Posterior vena cava (tissue), 2 donors: ENCODE measurements around the gene CCBE1. TPM values are rescaled to one million over a fixed set of nuclear protein-coding genes. Genes with fewer than 3 reads are reported as not detected.
A peak's percentile ranks its signal among the peaks of the same experiment; 100 is the strongest.
"Not testable (repeated sequence)": the region's sequence is repeated elsewhere in the genome, so short reads cannot be mapped to it uniquely, and the experiment has no call there.

Experiments
- DNase-seq: peaks from one replicate; pipeline ENCODE4 v3.0.0-alpha.2; 2020; ENCODE audit warnings: low spot score
- intact Hi-C, 2 donors: fragments of 100-400 bp; cut with DNase I; formaldehyde crosslinking; loops; one replicate each; pipeline versions ENCODE4 v1.14.1 to v1.14.2; 2022 to 2023
- total RNA-seq, 2 donors: library from RNA; stranded (reverse); fragmentation: NEBNext Ultra II Directional; extraction: Animal tissue kit (Norgen Biotek cat#: 25700); gene quantifications; one replicate each; pipeline ENCODE4 v1.2.1, GENCODE V29; 2021
- donor health status: DM: yes; HTN: yes; CAD: no.
- donor health status: DM: yes; HTN: yes; CAD: no.

CCBE1 gene
- total RNA-seq, 2 donors from 2014 or later: 2.1 to 3.0 TPM

DNA sequence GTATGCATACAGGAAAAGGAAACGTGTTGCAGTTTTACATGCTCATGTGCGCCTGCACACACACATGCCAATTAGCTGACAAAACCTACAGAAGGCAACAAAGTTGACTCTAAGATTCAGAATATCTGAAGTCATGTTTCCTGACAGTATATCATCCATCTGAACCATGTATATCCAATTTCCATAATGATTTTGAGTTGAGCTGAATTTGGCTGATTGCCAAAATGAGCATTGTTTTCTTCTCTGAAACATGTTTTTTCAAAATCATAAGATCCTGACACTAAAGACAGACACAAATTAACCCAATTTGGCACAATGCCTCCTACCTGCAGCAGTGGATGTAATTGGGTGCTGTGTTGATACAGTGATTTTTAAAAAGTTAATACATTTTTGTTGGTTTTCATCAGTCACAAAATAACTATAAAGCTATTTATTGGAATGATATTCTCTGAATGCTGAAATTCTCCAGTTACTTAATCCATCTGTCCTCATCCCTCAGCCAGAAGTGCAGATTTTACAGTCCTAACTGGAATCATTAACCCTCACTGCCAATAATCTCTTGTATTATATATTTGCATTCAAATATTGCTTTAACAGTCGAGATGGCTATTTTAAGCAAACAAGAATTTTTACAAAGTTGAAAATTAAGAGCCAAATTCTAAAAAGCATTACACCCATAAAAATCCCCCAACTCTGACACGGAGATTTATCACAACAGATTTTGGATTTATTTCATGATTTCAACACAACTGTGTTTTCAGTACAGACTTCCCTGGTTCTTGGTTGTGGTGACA, 176.5 kb downstream of the CCBE1 start:
- no peak for DNase-seq
- intact Hi-C loops: no loop called here

DNA sequence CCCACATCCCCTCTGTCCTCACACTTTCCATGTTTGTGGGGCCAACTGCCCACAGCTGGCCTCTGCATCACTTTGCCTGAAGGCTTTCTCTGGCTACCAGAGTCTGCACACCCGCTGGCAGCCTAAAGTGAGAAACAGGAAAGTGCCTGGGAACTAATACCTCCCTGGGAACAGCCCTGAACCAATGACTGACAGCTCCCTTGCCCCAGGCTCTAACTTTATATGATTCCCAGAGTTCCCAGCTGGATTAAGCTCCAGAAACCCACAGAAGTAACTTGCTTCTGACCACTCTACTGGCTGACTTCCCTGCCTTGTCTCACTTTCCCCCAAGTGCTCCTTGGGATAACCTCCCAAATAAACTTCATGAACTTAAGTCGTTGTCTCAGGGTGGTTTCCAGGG, 178.5 kb downstream of the CCBE1 start:
- intact Hi-C loops: no loop called here

DNA sequence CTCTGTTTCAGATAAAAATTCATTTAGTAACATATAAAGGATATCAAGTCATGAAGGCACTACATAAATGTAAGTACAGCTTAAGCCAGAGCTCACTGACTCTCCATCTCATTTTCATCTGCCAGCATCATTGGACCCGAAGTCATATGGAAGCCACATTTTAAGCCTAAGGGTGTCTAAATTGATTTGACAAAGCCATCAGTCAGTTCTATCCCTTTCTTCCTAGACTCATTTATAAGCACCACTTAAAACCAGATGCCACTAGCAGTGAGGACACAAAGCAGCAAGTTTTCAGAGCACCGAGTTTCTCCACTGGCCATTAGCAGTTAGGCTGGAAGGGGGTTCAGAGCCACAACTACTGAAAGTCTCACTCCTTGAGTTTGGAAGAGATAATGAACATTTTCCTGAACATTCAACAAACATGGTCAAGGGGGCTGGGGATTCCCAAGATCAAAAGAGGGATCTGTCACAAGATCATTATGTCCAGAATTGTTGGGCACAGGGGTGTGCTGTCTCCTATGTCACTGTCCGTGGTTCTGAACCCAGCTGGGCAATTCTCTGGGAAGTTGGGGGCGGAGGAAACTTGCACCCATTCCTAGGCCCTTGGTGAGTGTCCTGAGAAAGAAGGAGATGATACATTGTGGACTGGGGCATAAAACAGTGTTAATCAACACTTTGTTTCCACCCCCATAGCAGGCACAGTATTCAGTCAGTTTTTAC, 179.6 kb downstream of the CCBE1 start:
- DNase-seq: no peak
- intact Hi-C loops: no loop called here

More for the DNA sequence above, 178.5 kb downstream of the CCBE1 start:
- no peak for DNase-seq

DNA sequence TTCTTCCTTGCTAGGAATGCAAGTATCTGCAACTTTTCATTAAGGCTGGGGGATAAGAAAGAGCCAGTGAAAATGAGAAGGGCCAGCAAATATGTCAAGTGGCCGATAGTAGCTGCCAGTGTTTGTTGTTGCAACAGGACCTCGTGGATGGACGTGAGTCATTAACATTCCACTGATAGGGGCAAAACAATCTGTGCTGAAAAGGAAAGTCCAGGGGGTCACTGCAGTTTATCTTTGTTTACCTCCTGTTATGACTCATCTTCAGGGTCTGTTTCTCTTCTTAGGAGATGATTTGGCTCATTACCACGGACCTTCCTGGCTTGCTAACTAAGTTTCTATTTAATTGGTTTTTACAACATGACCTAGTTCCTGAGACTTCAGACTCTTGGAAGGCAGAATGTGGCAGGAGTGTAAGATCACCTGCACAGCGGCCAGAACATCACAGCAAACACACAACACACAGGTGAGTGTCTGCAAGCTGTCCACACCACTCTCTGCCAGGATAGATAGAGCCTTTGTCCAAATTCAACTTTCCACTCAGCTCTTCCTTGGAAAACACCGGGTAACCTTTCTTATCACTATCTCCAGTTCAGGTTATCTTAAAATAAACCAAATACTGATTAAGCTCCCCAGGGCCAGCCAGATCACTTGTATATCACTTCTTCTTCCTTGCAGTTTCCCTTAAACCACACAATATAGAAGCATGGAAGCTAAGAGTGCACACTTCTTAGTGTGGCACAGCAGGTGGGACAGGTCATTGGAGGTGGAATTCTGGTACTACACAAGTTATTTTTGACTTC, 180.7 kb downstream of the CCBE1 start:
- intact Hi-C loops: no loop called here
- DNase-seq: no peak

DNA sequence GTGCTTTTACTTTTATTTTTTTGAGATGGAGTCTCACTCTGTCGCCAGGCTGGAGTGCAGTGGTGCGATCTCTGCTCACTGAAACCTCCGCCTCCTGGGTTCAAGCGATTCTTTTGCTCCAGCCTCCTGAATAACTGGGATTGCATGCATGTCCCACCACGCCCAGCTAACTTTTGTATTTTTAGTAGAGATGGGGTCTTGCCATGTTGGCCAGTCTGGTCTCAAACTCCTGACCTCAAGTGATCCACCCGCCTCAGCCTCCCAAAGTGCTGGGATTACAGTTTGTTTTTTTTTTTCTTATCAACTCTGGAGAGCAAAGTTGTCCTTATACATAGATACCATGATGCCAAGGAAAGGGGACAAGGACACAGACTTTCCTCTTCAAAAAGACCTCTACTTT, 181.3 kb downstream of the CCBE1 start:
- intact Hi-C loops, DNase-seq: not testable (repeated sequence)

DNA sequence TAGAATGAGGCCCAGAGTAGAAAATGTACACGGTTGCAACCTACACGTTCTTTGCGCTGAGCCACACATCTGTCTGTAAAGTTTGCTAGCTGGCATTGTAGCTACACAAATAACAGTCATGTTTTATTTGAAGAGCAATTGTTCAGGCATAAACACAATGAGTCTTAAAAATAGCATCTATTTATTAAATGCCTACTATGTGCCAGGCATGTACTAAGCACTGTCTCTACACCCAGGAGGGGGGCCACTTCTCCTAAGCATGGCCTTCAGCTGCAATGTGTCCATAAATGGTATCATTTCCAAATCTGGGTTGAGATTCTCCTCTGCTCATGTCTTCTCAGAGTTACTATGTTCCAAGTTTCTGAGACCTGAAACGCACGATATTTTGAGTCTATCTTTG, 182.1 kb downstream of the CCBE1 start:
- DNase-seq: no peak
- intact Hi-C loops: no loop called here

DNA sequence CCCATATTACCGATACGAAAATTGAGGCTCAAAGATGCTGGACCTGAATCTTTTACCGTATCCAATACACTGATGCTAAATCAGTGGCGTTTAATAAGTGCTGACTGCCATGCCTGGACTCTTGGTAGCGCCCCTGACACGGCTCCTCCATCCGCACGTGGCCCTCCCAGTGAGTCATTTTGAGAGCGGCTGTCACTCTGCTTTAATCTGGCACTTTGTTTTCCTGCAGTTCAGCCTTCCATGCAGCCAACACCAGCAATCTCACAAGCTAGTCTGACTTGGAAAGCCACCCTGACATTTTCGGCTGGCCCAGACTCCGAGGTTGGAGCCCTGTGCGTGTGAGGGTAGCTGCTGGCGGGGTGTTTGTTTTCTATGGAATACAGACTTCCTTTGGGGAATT, 183.0 kb downstream of the CCBE1 start:
- peak; percentile 88 for DNase-seq
- intact Hi-C loops: no loop called here

DNA sequence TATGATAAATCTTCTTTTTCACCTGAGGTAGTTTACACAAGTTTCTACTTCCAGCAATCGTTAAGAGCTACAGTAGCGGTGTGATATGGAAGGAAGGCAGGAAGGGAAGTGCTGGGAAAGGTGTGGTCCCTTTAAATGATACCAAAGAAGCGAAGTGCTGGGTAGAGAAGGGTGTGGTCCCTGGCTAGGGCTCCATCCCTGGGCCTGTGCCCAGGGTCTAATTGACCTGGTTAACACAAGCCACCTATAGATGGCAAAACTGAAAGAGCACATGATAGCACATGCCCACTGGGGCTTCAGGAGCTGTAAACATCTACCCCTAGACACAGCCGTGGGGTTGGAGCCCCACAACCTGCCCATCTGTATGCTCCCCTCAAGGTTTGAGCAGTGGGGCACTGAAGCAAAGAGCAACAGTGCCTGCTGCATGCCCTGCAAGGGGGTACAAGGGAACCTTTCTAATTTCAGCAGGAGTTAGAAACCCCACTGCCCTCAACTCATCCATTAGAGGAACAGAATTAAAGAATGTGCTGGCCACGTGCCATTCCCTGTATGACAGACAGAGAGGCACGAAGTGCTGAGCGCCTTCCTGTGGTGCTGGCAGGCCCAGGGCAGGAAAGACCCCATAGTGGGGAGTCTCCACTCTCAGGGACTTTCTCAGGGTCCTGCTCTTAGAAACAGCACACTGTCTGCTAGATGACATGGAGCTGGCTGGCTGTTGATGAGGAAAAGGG, 185.0 kb downstream of the CCBE1 start:
- intact Hi-C loops: no loop called here
- no peak for DNase-seq

DNA sequence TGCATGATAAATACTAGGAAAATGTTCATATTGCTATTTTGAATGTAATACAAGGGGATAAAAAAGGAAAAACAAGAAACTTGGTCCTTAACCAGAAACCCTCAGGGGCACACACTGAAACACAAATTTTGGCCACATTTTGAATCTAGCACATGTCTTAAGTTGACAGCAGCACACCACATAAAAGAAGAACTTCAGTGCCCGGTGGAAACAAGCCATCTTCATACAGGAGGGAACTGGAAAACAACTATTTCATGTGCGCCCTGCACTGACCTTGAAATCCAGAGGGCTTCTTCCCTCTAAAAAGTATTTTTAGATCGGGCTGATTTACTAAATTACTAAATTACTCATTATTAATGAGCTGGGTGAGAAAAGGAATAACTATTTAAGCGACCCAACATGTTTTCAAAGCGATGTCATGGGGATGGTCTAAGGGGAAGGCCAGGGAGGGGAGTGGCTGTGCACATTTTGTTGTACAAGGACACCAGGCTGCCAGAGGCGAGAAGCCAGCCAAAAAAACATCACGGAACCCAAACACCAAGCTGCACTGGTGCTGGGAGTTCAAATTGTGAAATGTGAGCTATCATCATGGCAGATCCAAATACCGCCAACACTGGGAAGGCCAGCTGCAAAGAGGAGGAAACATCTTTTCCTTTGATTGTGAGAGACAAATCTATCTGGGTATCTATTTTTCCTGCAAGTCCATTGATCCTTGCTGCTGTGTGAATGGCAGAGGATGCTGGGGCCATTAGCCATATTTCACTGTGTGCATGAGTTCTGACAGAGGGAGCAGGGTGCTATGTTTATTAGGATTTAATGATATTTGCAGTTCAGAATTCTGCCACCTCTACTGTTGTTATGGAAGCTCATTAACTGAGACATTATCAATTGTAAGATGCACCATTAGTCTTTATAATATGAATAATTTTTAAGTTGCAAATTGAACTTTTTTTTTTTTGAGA, 187.5 kb downstream of the CCBE1 start:
- intact Hi-C loops: no loop called here

DNA sequence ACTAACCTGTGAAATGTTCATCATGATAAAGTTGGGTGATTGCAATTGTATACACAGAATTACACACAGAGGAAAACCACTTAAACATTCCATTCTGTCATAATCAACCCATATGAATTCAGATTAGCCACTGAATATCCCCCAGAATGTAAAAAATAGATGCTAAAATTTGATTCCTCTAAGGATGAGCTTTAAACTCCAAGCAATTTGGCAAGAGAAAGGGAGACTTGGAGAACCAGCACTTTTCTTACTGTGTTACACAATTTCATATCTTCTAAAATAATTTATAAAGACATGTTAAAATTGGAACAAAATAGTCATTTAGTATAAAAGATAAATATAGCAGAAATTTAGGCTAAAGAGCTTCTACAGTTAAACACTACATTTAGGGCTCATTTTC, 191.9 kb downstream of the CCBE1 start:
- no peak for DNase-seq
- intact Hi-C loops: no loop called here

More for the DNA sequence above, 187.5 kb downstream of the CCBE1 start:
- no peak for DNase-seq

DNA sequence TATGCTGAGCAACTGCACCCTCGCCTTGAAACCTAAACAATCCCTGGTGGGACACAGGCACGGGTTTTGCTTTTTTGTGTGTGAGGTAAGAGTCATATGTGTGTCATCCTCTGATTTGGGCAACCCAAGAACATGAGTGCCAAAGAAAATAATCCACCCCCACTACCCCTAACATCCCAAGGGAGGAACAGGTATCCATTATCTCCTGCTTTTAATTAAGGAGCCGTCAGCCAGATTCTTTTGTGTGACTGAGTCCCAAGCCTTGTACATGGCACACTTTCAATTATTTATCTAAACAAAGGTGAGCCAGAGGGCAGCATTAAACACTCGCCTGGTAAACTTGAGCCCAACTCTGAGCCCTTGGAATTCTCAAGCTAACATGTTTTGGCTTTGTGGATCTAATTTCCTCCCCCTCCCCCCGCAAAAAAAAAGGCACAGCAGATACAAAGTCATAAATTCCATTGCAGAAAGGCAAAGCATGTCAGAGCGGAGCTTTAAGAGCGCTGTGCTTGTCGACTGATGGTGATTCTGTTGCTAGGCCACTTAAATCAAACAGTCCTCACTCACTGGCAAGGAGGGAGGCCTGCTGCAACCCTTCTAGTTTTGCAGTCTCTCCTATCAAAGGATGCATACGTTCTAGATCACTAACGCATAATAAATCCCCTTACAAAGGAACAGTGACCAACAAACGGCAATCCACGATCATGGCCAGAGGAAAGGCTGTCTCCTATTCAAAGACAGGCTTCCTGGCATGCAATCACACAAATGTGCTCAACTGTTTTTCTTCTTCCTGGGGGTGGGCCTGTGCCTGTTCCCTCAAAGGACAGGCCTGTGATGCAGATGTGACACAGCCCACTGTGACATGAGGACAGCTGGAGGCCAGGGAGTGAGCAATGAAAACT, 194.7 kb downstream of the CCBE1 start:
- no peak for DNase-seq
- intact Hi-C loops: no loop called here

DNA sequence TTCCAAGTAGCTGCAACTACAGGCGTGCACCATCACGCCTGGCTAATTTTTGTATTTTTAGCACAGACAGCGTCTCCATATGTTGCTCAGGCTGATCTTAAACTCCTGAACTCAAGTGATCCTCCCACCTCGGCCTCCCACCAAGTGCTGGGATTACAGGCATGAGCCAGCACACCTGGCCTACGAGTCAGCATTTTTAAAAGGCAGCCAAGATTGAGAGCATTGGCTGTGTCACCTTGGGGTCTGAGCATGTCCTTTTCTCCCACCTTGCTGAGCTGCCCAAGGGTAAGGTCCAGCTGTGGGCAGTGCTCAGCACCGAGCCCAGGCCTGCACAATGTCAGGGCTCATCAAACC, 195.3 kb downstream of the CCBE1 start:
- no peak for DNase-seq
- intact Hi-C loops: no loop called here

DNA sequence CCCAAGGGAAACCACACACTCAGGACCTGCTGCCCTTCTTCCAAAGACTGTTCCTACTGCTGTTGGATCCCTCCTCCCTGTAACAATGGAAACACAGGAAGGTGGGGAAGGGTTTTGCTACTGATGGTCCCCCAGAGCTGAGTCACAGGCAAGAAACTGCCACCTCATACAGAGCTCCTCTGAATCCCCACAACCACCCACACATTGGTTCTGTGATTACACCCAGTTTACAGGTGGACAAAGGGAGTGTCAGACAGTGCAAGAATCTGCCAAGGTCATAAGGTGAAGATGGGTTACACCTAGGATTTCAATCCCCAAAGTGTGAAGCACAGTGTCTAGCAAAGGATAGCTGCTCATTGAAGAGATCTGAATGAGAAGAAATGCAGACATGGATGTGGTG, 196.5 kb downstream of the CCBE1 start:
- DNase-seq: no peak
- intact Hi-C loops: no loop called here

DNA sequence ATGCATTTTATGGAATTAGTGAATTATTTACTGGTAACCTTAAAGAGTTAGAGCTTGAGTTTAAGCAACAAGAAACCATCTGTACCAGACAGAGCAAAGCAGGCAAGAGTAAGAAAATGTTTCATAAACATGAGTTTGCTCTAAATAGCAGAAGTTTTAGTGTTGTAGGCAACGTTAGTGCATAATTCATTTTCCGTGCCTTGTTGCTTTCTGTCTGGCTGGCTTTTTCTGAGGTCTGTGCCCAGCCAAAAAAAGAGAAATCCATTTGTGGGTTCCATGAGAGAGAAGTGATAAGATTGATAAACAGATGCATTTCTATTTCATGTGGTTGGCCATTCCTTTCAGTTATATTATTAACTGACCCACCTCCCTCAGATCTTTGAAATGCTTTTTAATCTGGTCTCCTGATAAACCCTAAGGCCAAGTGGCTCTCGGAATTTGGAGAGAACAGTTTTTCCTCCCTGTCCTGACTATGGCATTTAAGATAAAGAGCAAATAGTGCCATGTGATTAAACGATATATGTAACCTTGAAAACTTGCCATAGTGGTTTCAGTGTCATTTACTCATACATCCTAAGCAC, 198.6 kb downstream of the CCBE1 start:
- no peak for DNase-seq
- intact Hi-C loops: loop anchor here in 1 of 2 donors (5.0 kb wide), 1 partner anchor 504 kb away; no protein-coding TSS in a partner anchor

DNA sequence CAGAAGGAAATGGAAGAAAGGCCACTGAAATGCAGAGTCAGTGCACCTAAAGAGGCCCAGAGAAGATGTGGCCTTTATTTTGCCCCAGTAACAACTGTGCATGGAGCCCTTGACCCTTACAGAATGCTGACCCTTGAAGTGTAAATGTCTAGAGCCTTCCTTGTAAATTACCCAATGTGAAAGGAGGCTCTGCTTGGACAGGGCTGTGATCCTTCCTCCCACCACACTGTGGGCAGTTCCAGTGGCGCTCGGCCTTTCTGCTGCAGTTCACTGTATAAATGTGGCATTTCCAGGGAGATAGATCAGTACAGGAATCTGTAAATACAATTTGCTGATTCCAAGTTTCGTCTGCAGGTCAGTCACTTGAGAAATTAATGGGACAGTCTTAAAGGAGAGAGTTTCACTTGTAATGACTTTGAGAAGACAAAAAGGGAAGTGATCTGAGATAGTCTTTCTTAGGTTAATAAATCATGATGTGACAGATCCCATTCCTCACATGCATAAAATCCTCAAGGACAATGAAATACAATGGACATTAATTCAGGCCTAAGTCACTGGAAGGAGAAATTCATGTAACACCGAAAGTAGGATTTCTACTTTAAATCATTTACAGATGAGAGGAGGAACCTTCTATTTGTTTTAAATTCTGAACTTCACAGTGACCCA, 204.3 kb downstream of the CCBE1 start:
- intact Hi-C loops: no loop called here
- DNase-seq: no peak

DNA sequence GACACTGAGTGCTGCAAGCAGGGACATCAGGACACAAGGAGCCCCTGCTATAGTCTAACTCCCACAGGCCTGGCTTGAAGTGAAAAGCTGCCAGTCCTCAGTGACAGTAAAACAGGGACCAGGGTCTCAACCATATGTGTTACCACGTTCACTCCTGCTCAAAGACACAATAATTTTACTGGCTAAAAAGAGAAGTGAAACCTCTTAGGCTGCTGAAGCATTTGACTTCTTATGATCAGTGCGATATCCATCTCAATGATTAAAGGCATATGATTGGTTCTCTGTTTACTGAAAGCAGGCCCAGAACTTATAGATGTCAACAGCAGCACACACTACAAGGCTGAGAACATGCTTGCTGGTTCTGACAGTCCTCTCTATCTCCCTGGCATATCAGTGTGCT, 208.3 kb downstream of the CCBE1 start:
- no peak for DNase-seq
- intact Hi-C loops: no loop called here

DNA sequence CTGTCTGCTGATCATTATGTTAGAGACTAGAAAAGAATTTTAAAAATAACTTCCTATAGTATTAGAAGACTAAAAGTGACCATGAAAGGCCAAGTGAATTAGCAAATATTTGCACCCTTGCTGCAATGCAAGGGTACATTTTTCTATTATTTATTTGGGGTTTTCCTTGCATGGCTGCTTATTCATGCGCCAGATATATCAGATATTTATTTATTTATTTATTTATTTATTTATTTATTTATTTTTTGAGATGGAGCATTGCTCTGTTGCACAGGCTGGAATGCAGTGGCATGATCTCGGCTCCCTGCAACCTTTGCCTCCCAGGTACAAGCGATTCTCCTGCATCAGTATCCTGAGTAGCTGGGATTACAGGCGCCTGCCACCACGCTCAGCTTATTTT, 211.8 kb downstream of the CCBE1 start:
- intact Hi-C loops: no loop called here
- DNase-seq: no peak
